Measurements from ENCODE around the gene WDR54. TPM values are rescaled to one million over a fixed set of nuclear protein-coding genes. Genes with fewer than 3 reads are reported as not detected.

Gene WDR54
- total RNA-seq, 1 experiment from 2014 or later = 27.7 TPM

- Histone ChIP-seq H3K27me3 (ENCODE audit: control insufficient read depth, insufficient read depth, low read length) (no peaks in the 10 kb centered on the region), H3K4me1 (ENCODE audit: control insufficient read depth, insufficient read depth, low read length) (no peaks in the 10 kb centered on the region), H3K36me3 (ENCODE audit: control insufficient read depth, insufficient read depth, low read length) (no peaks in the 10 kb centered on the region), H3K4me3 (ENCODE audit: low read depth in 2 of 2, low read length in 2 of 2) (no peak overlapping the region), H3K27ac (ENCODE audit: low read length) (no peak overlapping the region), H3K9me3 (ENCODE audit: control insufficient read depth, insufficient read depth, low read depth, low read length) (no peaks in the 10 kb centered on the region)
- in situ Hi-C loops (cut with HindIII; ENCODE audit: low pct_unique_long_range_greater_than_20kb, low sequenced_read_pairs) = no loop called here
- ATAC-seq (peak; percentile 73; the same call in 1 of the 2 replicates), DNase-seq (ENCODE audit: low read depth, low spot score) (no peak)
- BruUV-seq (replicated peaks) = no TSS peak
- intact Hi-C loops (cut with micrococcal nuclease; ENCODE audit: unreplicated experiment) = no loop called here
- POLR2A ChIA-PET = no interaction called here
- TF ChIP-seq REST (IDR thresholded peaks at IDR 0.05; ENCODE audit: insufficient read depth in 1 of 2, low read depth in 2 of 2, low read length in 1 of 2) (no peak), POLR2AphosphoS5 (IDR thresholded peaks at IDR 0.05; ENCODE audit: low read depth, low read length) (no peak), SIN3A (IDR thresholded peaks at IDR 0.05; ENCODE audit: borderline replicate concordance, insufficient read depth, low read depth, low read length) (no peak), CTCF (IDR thresholded peaks at IDR 0.05) (peak; percentile 68), TCF7L2 (IDR thresholded peaks at IDR 0.05; ENCODE audit: low read depth, low read length) (no peak)
- CTCF ChIA-PET = no interaction called here
Observed at GRCh38 chr2:74399785-74400184, 21.7 kb upstream of the WDR54 start.

DNA sequence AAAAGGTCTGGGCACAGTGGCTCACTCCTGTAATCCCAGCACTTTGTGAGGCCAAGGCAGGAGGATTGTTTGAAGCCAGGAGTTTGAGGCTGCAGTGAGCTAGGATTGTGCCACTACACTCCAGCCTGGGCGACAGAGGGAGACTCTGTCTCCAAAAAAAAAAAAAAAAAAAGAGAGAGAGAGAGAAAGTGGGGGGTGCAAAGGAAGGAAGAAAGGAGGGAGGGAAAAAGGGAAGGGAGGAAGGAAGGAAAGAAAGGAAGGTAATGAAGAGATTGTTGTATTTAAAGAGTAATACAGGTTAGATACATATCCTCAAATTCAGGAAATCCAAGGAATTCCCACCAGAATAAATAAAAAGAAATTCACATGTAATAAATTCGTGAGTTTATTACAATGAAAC is 19.6 kb upstream of the WDR54 start:
- no peaks in the 10 kb centered on the region for H3K36me3 ChIP-seq (ENCODE audit: control insufficient read depth, insufficient read depth, low read length)
- H3K9me3 ChIP-seq (ENCODE audit: control insufficient read depth, insufficient read depth, low read depth, low read length) = no peaks in the 10 kb centered on the region
- no peaks in the 10 kb centered on the region for H3K4me1 ChIP-seq (ENCODE audit: control insufficient read depth, insufficient read depth, low read length)
- CTCF ChIA-PET = no interaction called here
- no peaks in the 10 kb centered on the region for H3K27me3 ChIP-seq (ENCODE audit: control insufficient read depth, insufficient read depth, low read length)
- POLR2A ChIA-PET = no interaction called here
- TF ChIP-seq POLR2AphosphoS5 (IDR thresholded peaks at IDR 0.05; ENCODE audit: low read depth, low read length) (no peak), REST (IDR thresholded peaks at IDR 0.05; ENCODE audit: insufficient read depth in 1 of 2, low read depth in 2 of 2, low read length in 1 of 2) (no peak), SIN3A (IDR thresholded peaks at IDR 0.05; ENCODE audit: borderline replicate concordance, insufficient read depth, low read depth, low read length) (no peak), TCF7L2 (IDR thresholded peaks at IDR 0.05; ENCODE audit: low read depth, low read length) (no peak), CTCF (IDR thresholded peaks at IDR 0.05) (no peak)
- no TSS peak for BruUV-seq (replicated peaks)
- intact Hi-C loops (cut with micrococcal nuclease; ENCODE audit: unreplicated experiment) (no loop called here), in situ Hi-C loops (cut with HindIII; ENCODE audit: low pct_unique_long_range_greater_than_20kb, low sequenced_read_pairs) (no loop called here)
- no peak overlapping the region for H3K27ac ChIP-seq (ENCODE audit: low read length)
- DNase-seq (ENCODE audit: low read depth, low spot score) (no peak), ATAC-seq (no peak)
- no peak overlapping the region for H3K4me3 ChIP-seq (ENCODE audit: low read depth in 2 of 2, low read length in 2 of 2)
